ENCODE data around the gene AEBP1. TPM values are rescaled to one million over a fixed set of nuclear protein-coding genes. Genes with fewer than 3 reads are reported as not detected.

AEBP1 gene
- total RNA-seq, 2 experiments from 2014 or later = 35.0 to 64.2 TPM

GRCh38 chr7:44163591-44163990 is 59.4 kb downstream of the AEBP1 start:
- no peak overlapping the region for H3K27ac ChIP-seq (ENCODE audit: low read depth, low read length, poor library complexity, severe bottlenecking)
- POLR2A ChIA-PET = interaction anchor here (0.9 kb wide), 1 partner anchor 16 kb away, joined by 3 read pairs; no protein-coding TSS in a partner anchor
- no peak for DNase-seq (ENCODE audit: low spot score)
- no peaks in the 10 kb centered on the region for H3K36me3 ChIP-seq (ENCODE audit: insufficient read depth, low read length)
- no peak overlapping the region for H2AFZ ChIP-seq (ENCODE audit: low read length)
- no peaks in the 10 kb centered on the region for H3K9me2 ChIP-seq (ENCODE audit: insufficient read depth, low read length)
- intact Hi-C loops (cut with micrococcal nuclease; ENCODE audit: unreplicated experiment) = no loop called here
- H3K9me3 ChIP-seq (ENCODE audit: low read length) = no peaks in the 10 kb centered on the region
- no peaks in the 10 kb centered on the region for H3K79me2 ChIP-seq (ENCODE audit: insufficient read depth, low read depth, low read length)
- CTCF ChIA-PET (ENCODE audit: unreplicated experiment) = interaction anchor here (1.3 kb wide), 1 partner anchor 13 kb away, joined by 3 read pairs; no protein-coding TSS in a partner anchor
- TF ChIP-seq EZH2phosphoT487 (IDR thresholded peaks at IDR 0.05; ENCODE audit: borderline replicate concordance, low read depth, low read length) = no peak
- no peak for TF ChIP-seq CTCF (conservative IDR thresholded peaks at IDR 0.05; ENCODE audit: low read length)
- no TSS peak for BruUV-seq (replicated peaks)
- H3K4me1 ChIP-seq (ENCODE audit: insufficient read depth, low read length, poor library complexity, severe bottlenecking) = peaks cover 9% of the 10 kb centered on the region
- H3K4me3 ChIP-seq (ENCODE audit: low read depth, low read length, poor library complexity, severe bottlenecking) = no peak overlapping the region
- H3K4me2 ChIP-seq (ENCODE audit: low read length) = no peak overlapping the region
- H4K20me1 ChIP-seq (ENCODE audit: insufficient read depth, low read length) = no peaks in the 10 kb centered on the region

Small RNAs within 50 kb of the gene (microRNA-seq; reads per million reads assigned to microRNA genes)
- 3.0 reads per million for gene MIR6838 (ENCODE audit: borderline replicate concordance)

Small RNAs within 50 kb of the gene (small RNA-seq; reads per million reads assigned to genes)
- gene RNA5SP230 = not detected

Other genes starting within 250 kb of the AEBP1 start
- gene MRPS24, start 234.8 kb upstream of the AEBP1 start, total RNA-seq (2014; rRNA removed; shearing (Covaris generic)) = 60.6 and 65.1 TPM in 2 replicates
- gene MRPS24, start 234.8 kb upstream of the AEBP1 start, total RNA-seq (2022) = 83.4 and 89.7 TPM in 2 replicates
- 2.3 and 4.7 TPM in 2 replicates for gene URGCP, start 197.7 kb upstream of the AEBP1 start, total RNA-seq (2014; rRNA removed; shearing (Covaris generic))
- 6.5 and 6.8 TPM in 2 replicates for gene URGCP, start 197.7 kb upstream of the AEBP1 start, total RNA-seq (2022)
- gene UBE2D4, start 177.9 kb upstream of the AEBP1 start, total RNA-seq (2014; rRNA removed; shearing (Covaris generic)) = 2.8 and 13.9 TPM in 2 replicates
- 3.8 and 5.5 TPM in 2 replicates for gene UBE2D4, start 177.9 kb upstream of the AEBP1 start, total RNA-seq (2022)
- not detected in 2 replicates for gene SPDYE1, start 106.4 kb upstream of the AEBP1 start, total RNA-seq (2014; rRNA removed; shearing (Covaris generic))
- gene SPDYE1, start 106.4 kb upstream of the AEBP1 start, total RNA-seq (2022) = not detected in 2 replicates
- 124 and 133 TPM in 2 replicates for gene DBNL, start 59.6 kb upstream of the AEBP1 start, total RNA-seq (2014; rRNA removed; shearing (Covaris generic))
- gene DBNL, start 59.6 kb upstream of the AEBP1 start, total RNA-seq (2022) = 121 and 137 TPM in 2 replicates
- 0.69 TPM in 1 of 2 replicates, not detected in the other for gene PGAM2, start 38.8 kb upstream of the AEBP1 start, total RNA-seq (2014; rRNA removed; shearing (Covaris generic))
- 0.80 and 1.1 TPM in 2 replicates for gene PGAM2, start 38.8 kb upstream of the AEBP1 start, total RNA-seq (2022)
- gene POLM, start 21.8 kb upstream of the AEBP1 start, total RNA-seq (2014; rRNA removed; shearing (Covaris generic)) = 83.8 and 90.0 TPM in 2 replicates
- gene POLM, start 21.8 kb upstream of the AEBP1 start, total RNA-seq (2022) = 87.9 and 99.3 TPM in 2 replicates
- 205 and 230 TPM in 2 replicates for gene POLD2, start 19.2 kb downstream of the AEBP1 start, total RNA-seq (2014; rRNA removed; shearing (Covaris generic))
- gene POLD2, start 19.2 kb downstream of the AEBP1 start, total RNA-seq (2022) = 261 and 271 TPM in 2 replicates
- not detected in 2 replicates for gene MYL7, start 37.0 kb downstream of the AEBP1 start, total RNA-seq (2014; rRNA removed; shearing (Covaris generic))
- not detected in 2 replicates for gene MYL7, start 37.0 kb downstream of the AEBP1 start, total RNA-seq (2022)
- 0.16 TPM in 1 of 2 replicates, not detected in the other for gene GCK, start 85.1 kb downstream of the AEBP1 start, total RNA-seq (2014; rRNA removed; shearing (Covaris generic))
- gene GCK, start 85.1 kb downstream of the AEBP1 start, total RNA-seq (2022) = not detected in 2 replicates
- gene YKT6, start 96.6 kb downstream of the AEBP1 start, total RNA-seq (2014; rRNA removed; shearing (Covaris generic)) = 41.1 and 50.6 TPM in 2 replicates
- 70.5 and 74.2 TPM in 2 replicates for gene YKT6, start 96.6 kb downstream of the AEBP1 start, total RNA-seq (2022)
- gene CAMK2B, start 221.2 kb downstream of the AEBP1 start, total RNA-seq (2014; rRNA removed; shearing (Covaris generic)) = 0.66 and 0.98 TPM in 2 replicates
- 0.92 and 1.1 TPM in 2 replicates for gene CAMK2B, start 221.2 kb downstream of the AEBP1 start, total RNA-seq (2022)

Data from OCI-LY7 (cell line).